ENCODE results near the gene COA5.
"Not testable (repeated sequence)": the region's sequence is repeated elsewhere in the genome, so short reads cannot be mapped to it uniquely, and the experiment has no call there.

Gene COA5

GRCh38 chr2:98606431-98606830 lies 1.9 kb downstream of the COA5 start:
- no peak overlapping the region for H3K4me3 ChIP-seq (ENCODE audit: low read length)
- no peak for DNase-seq (ENCODE audit: low read depth)
- TF ChIP-seq CTCF (IDR thresholded peaks at IDR 0.05; ENCODE audit: insufficient read depth, low read depth, low read length, missing control alignments): no peak

GRCh38 chr2:98605076-98605475 lies 3.2 kb downstream of the COA5 start:
- no peak overlapping the region for H3K4me3 ChIP-seq (ENCODE audit: low read length)
- no peak for TF ChIP-seq CTCF (IDR thresholded peaks at IDR 0.05; ENCODE audit: insufficient read depth, low read depth, low read length, missing control alignments)
- no peak for DNase-seq (ENCODE audit: low read depth)

GRCh38 chr2:98604547-98604946 lies 3.8 kb downstream of the COA5 start:
- no peak for TF ChIP-seq CTCF (IDR thresholded peaks at IDR 0.05; ENCODE audit: insufficient read depth, low read depth, low read length, missing control alignments)
- DNase-seq (ENCODE audit: low read depth): peak; percentile 42
- no peak overlapping the region for H3K4me3 ChIP-seq (ENCODE audit: low read length)

GRCh38 chr2:98601532-98602132 lies 6.7 kb downstream of the COA5 start:
- H3K4me3 ChIP-seq (ENCODE audit: low read length): no peak overlapping the region
- TF ChIP-seq CTCF (IDR thresholded peaks at IDR 0.05; ENCODE audit: insufficient read depth, low read depth, low read length, missing control alignments): peak; percentile 77
- DNase-seq (ENCODE audit: low read depth): peak; percentile 54

GRCh38 chr2:98598781-98599428 lies 9.4 kb downstream of the COA5 start:
- no peak for TF ChIP-seq CTCF (IDR thresholded peaks at IDR 0.05; ENCODE audit: insufficient read depth, low read depth, low read length, missing control alignments)
- peak; percentile 74 for DNase-seq (ENCODE audit: low read depth)
- H3K4me3 ChIP-seq (ENCODE audit: low read length): no peak overlapping the region

- not testable (repeated sequence) for H3K4me3 ChIP-seq (ENCODE audit: low read length); DNase-seq (ENCODE audit: low read depth)
Observed at GRCh38 chr2:98594665-98595064, 13.6 kb downstream of the COA5 start.

- no peak overlapping the region for H3K4me3 ChIP-seq (ENCODE audit: low read length)
- no peak for DNase-seq (ENCODE audit: low read depth)
- TF ChIP-seq CTCF (IDR thresholded peaks at IDR 0.05; ENCODE audit: insufficient read depth, low read depth, low read length, missing control alignments): no peak
Observed at GRCh38 chr2:98592565-98592964, 15.7 kb downstream of the COA5 start.
